ENCODE results near the gene QPCT.

The QPCT gene

DNA sequence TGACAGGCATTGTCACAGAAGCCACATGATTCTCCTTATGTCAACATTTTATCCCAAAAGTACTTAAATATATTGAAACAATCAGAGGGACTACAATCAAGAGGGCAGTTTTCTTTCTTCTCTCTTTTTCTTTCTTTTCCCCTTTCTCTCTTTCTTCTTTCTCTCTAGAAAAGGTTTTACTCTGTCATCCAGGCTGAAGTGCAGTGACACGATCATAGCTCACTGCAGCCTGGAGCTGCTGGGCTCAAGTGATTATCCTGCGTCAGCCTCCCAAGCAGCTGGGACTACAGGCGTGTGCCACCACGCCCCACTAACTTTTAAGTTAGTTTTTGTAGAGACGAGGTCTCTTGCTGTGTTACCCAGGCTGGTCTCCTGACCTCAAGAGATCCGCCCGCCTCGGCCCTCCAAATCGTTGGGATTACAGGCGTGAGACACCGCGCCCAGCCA lies 18.8 kb upstream of the QPCT start:
- no peak for DNase-seq

DNA sequence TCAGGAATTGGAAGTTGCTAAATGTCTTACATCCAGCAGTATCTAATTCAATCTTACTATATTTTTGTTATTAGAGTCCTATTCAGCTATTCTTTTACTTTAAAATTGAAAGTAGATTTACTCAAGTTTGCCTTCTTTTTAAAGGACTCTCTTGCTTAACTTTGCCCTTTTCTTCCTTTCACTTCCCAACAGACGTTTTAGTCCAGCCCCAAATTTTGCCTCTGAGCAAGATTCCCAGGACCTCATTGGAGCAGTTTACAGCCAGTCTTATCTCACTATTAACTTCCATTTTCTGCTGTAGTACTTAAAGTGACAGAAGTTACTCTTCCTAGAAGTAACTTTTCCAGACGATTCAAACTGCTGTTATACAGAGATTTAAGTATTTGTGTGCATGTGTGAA lies 18.1 kb upstream of the QPCT start:
- no peak for DNase-seq

DNA sequence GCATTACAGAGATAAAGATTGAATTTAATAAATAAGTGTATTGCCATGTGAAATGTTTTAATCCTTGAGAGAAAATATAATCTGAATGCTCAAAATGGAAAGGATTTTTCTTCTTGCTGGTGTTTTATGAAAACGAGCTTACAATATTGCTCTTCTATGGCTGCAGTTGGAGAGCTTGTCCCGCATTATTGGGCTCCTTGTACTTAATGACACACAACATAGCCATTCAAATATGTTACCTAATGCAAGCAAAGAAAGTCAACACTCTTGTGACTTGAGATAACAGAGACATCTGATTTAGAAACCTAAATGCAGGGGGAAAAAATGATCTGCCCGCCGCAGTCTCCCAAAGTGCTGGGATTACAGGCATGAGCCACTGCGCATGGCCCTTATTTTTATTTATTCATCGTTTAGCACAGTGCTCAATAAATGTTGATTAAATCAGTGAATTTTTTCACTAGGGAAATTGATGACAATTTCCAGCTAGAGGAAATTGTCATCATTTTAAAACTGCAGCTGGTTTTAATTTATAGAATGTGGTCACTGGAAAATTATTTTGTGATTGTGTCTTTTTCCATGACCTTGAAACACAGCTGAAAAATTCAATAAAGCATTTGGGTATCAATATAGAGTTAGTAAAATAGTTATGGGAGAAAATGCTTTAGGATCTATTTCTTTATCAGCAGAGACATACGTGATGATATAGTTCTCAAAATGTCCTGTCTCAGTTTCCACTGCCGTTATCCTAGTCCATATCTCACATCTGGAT lies 17.4 kb upstream of the QPCT start:
- DNase-seq: no peak

DNA sequence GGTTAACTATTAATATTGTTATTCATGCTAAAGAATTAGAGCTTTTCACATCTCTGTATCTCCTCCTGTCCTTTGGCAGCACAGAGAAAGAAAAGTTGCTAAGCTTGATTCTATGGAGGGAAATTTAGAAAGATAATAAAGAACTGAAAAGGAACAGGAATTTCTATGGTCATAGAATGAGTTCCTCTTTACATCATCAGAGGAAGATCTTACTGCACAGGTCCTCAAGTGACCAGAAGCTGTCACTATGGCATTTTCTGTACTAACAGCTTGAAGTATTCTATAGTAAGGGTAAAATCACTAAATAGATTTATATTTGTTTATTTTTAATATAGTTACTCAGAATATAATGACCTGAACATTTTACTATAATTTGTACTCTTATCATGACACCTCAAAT lies 13.7 kb upstream of the QPCT start:
- DNase-seq: no peak

DNA sequence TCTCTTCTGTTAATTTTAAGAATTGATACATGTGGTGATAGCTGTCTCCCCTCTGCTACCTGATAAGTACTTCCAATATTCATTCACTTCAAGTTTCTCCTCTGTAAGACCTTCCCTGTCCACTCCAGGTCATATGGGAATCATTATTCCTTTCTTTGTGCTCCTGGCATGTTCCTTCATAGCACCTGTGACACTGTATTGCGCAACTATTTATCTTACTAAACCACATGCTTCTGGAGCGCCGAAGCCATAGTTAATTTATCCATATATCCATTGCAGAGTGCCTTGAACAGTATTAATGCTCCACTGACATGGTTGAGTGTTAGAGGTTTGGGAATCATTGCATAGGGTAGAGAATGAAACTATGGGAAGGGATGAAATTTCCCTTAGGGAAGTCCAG lies 11.9 kb upstream of the QPCT start:
- DNase-seq: no peak

DNA sequence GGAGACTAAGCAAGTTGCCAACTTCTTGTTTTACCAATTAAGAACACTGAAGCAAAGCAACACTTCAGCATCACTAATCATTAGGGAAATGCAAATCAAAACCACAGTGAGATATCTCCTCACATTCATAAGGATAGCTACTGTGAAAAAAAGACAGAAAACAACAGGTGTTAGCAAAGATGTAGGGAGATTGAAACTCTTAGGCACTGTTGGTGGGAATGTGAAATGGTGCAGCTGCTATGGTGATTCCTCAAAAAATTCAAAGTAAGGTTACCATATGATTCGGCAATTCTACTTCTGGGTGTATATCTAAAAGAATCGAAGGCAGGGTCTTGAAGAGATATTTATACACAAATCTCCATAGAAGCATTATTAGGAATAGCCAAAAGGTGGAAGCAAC lies 11.2 kb upstream of the QPCT start:
- DNase-seq: no peak

DNA sequence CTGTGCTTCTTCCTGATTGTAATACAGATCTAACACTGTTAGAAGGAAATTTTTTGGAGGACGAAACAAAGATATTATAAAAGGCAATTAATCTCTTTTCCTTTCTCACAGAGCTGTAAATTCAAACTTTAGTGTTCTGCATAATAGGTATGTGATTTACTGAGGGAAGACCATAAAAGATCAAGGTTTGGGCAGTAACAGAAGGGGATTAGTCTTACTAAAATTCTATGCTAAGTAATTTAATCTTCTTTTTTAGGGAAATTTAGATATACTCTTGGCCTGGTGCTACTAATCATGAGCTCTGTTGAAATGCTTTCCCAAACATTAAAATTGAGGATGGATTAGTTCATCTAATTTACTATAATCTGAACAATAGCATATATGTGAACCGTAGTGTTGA lies 8.8 kb upstream of the QPCT start:
- no peak for DNase-seq

DNA sequence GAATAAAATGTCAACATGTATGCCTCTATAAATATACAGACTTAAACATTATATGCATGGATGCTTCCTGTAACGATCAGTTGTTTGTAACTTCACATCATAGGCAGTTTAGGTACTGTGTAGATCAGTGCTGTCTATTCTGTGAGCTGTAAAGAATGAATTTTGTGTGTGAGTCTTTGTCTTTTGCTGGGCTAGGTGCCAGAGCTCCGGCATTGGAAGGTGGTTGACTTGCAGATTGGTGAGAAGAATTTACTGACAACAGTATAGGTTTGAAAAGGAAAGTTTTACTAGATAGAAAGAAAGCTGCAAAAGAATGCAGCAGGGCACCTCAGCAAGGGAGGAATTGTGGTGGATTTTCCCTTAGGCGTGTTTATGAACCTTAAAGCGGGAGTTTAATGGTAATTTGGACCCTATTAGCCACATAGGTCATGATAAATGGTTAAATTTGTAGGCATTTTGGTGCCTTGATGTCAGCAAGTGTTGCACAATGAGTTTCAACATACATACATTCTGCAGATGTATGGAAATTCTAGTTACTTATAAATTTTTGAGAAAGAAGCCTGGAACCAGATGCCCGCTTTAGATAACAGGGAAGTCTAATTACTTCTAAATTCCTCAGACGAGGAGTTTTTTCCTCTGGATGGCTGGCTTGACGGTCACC lies 6.7 kb upstream of the QPCT start:
- DNase-seq: no peak

DNA sequence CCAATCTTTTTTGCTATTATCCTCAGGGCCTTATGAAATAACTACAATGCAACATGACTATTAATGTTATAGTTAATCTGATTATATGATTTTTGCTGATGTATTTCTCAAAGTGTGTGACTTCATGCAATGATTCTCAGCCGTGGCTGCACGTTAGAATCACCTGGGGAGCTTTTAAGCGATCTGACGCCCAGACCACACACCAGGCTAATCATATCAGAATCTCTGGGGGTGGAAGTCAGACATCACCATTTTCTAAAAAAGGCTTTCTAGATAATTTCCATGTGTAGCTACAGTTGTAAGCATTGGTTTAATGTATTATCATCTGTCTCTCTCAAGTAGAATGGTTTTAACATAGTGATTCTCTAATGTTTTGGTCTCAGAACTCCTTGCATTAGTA lies 5.5 kb upstream of the QPCT start:
- DNase-seq: no peak

DNA sequence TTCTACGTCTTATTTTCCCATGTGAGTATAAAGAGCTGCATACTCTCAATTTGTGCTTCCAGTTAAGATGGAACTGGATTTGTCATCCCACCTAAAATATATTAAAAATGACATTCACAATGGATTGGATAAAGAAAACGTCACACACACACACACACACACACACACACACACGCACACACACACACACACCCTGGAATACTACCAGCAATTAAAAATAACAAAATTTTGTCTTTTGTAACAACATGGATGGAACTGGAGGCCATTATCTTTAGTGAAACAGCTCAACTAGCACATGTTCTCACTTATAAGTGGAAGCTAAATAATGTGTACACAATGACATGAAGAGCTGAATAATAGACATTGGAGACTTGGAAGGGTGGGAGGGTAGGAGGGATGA lies 3.8 kb upstream of the QPCT start:
- DNase-seq: no peak

DNA sequence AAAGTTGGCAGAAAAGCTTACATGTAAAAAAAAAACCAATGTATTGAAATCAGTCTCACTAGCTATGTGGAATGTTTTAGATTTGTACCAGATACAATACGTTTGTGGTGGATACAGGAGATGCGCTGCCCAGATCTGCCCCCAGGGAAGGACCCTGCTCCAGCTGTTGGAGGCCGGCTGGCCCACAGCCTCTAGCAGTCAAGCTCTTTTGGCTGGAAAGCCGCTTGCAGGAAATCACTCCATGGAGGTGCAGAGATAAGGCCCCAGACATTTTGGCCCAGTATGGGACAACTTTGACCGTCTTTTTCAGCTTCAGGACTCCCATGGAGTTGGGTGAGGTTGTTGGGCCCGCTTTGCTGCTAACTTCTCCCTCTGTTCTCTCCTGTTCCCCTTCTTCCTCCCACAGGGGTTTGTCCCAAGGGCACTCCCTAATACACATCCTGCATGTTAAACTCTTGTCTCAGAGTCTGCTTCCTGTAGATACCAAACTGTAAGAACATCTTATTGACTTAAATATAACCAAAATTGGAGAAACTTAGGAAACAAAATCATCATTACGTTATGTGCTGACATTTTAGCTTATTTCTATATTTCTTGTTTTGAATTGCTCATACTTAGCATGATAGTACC lies 1.7 kb upstream of the QPCT start:
- no peak for DNase-seq

DNA sequence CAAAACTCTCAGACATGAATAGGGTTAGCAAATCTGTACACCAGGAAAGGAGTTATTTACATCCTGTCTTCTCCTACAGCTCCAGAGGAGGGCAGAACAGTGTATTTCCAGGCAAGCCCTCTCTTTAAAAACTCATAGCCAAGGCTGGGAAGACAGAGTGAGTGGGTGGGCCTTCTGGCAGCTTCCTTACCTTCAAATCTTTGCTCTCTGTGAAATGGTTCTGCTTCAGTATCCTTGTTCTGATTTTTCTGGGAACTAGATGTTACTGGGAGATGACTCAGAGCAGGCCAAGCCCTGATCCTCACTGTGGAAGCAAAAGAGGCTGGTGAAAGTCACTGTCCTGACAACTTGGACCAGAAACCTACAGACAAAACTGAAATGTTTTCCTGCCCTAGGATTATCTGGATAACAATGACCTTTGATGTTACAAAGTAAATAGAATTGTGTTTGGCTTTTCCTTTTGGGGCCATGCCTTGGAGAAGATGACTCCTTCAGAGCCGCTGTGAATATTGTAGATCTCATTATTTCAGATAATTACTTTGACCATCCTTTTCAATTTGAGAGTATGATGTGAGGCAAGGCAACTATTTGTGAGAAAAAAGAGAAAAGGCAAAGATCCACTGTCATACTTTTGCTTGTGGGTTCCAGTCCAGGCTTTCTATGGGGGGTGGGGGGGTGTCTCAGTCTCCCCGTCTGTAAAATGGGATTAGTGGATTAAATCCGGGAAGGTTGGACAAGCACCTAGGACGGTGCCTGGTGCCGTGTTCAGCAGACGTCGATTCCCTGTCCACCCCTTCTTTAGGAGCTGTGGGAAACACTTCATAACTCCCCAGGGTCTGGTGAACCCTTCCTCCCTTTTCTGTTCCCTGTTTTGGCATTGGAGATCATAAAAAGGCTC lies 644 bp upstream of the QPCT start:
- DNase-seq: no peak

DNA sequence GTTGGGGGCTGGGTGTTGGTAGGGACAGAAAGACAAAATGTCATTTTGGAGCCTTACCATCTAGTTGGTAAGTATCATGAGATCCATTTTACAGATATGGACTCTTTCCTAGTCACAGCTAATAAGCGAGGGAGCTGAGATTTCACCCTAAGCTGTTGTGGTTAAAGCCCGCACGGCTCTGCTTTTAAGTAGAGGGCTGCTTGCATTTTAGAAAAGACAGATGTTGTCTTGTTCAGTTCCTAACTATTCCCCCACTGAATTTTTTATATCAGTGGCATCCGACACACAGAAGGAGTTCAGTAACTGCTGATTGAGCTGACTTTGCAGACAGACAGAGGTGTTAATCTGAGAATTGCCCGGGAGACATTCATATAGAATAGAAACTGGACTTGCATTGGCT lies 3.7 kb downstream of the QPCT start:
- no peak for DNase-seq

DNA sequence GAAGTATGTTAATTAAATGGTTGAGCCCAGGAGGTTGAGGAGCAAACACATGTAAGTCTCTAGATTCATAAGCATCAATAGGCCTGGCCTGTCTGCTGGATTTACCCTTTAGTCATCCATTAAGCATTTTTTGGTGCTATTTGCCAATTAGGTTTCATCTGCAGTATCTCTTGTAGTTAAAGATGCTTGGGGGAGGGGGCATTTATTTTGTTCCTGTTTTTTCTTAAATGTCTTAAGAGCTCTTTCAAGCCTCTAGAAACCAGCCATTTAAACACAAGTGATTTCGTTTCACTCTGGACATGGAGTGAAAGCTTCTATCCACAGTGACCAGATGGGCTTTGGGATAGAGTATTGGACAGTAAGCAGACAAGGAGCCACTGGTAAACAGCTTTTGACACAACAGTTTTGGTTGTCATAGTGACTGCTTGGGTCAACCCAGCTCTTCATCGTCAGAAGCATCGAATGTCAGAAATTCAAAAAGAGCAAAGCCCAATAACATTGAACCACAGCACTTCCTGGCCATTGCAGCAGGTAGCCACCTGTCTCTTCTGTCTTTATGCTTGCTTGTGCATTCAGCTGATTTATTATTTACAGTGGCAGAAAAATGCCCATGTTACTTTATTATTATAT lies 4.9 kb downstream of the QPCT start:
- DNase-seq: no peak

DNA sequence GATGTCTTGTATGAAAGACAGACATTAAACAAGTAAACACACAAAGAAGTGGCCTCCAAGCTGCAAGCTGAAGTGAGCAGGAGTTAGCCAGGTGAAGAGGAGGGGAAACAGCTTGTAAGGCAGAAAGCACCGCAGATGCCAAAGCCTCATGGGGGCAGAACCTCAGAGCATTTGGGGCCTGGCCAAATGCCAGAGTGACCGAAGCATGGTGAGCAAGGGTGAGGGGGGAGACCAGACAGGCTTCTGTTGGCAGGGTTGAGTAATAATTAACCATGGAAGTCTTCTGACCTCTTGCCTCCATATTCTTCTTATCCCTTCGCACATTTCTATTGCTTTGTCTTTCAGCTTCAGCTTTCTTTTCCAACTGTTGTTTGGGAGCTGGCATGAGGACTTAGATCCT lies 5.6 kb downstream of the QPCT start:
- no peak for DNase-seq

DNA sequence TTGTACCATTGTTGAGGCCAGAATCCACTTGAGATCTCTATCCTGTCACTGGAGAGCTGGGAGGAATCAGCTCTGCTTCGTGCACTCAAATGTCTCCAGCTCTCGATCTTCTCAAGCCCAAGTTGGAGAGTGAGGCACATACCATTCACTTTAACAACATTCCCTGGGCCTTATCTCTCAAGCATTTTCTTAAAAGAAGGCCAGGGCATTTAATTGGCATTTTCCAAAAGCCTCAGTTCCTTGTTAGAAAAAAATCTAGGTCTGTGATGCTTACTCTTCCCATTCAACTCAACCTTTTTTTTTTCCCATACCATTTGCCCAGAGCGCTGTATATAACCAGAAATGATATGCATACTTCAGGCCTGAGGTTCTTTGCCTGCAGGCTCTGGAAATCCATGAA lies 10.1 kb downstream of the QPCT start:
- DNase-seq: no peak

DNA sequence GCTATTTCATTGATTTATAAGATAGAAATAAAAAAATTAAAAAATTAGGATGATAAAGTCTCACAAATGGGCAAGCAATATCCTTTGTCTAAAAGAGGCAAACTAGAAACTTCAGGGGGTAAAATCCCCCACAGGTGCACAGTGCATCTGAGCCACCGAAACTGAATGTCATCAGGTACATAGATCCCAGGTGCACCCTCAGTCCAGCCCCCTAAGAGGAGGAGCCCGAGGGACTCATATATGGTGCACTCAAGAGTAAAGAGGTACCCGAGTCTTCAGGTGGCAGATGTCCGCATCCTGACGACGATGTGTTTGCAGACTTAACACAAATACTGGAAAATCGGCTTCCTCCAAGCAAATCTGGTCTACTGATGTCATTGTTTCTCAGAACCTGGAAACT lies 11.3 kb downstream of the QPCT start:
- DNase-seq: no peak

DNA sequence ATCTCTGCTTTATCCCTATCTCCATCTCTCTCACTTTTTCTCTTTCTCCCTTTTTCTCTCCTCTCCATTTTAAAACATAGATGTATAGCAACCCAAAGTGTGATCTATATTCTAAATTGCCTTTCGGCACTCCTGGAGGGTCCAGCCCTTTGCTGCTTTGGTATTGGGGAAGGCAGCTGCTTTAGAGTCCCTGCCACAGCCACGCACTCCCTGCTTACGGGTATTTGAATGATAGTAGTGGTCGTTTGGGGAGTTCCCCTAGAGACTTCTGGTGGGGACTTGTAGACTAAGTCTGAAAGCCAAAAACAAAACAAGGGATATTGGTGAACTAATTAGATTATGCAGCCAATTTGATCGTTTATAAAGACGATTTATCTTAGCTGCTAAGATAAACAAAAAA lies 11.9 kb downstream of the QPCT start:
- DNase-seq: no peak

DNA sequence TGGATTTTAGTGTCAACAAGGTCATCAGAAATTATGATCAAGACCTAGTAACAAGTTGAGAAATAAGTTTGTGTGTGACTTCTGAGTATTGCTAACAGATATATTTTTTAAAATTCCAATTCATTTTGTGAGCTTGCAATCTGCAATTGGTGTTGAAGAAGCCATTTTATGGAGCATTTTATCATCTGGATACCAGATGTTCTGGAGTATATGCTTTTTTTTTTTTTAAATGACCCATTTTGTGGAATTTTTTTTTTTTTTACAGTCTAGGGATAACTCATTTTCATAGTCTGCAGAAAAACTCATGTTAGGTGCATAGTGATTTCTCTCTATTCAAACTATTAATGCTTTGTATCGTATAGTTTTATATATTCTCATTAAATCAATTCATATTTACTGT lies 12.6 kb downstream of the QPCT start:
- no peak for DNase-seq

DNA sequence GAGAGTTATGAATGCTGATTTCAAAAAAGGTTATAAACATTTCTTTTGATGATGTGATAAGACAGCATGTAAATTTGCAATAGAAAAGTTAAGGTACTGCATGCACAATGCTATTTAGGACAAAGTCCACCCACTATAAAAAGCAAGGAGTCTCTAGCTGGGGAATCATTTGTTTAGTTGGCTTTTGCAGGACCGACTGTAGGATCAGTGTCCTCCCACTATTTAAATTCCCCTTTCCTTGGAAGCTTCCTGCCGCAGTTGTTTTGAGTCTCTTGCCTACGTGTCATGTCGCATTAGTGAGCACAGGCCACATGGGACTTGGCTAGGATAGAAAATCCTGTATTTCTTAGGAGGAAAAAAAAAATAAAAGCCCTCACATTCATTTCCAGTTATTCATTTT lies 13.1 kb downstream of the QPCT start:
- no peak for DNase-seq

DNA sequence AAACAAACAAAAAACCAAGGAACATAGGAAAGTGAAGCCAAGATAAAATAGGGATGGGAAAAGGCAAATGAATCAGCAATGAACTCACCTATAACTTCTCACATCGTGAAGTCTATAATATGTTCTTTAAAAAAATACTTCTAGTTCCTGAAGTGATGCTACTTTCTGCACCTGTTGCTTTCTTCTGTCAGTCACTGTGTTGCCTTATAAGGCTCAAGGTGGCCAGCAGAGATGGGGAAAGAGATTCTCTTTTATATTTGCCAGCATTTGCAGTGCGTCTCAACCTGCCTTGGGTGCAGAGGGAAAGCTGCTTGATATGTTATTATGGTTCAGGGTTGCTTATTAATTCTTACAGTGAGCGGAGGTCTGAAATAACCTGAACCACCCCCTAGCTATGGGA lies 14.0 kb downstream of the QPCT start:
- no peak for DNase-seq

DNA sequence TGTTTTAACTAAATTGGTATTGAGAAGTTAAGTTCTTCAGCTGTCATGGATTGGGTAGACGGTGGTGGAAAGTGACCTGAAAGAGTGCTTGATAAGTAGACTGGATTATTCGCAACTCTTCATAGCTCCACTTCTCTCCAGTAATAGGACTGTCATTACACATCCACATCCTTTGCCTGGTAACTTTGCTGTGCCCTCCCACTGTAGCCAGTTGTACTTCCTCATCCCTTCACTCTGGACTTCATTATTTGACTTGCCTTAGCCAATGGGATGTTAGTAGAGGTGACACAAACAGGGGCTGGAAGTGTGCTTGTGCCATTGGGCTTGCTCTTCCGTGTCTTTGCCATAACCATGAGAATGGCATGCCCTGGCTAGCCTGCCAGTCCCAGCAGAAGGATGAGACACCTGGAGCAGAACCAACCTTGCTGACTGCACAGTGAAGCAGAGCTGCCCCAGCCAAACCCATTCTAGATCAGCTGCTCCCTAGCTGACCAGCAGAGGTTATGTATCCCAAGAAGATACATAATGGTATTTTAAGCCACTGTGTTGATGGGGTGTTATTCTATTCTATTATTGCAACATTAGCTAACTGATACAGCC lies 16.9 kb downstream of the QPCT start:
- no peak for DNase-seq
